DOHH2 (cell line): ENCODE results near the gene DGCR6.
"Not testable (repeated sequence)": the region's sequence is repeated elsewhere in the genome, so short reads cannot be mapped to it uniquely, and the experiment has no call there.

Experiments
- H3F3A ChIP-seq: fragments of 200-600 bp; sonication (generic), shearing (Covaris generic); 2 replicates; pipeline ENCODE4 v1.6.0; 2016; ENCODE audit warnings: antibody characterized with exemption, mild to moderate bottlenecking; ENCODE audit not compliant: control insufficient read depth, insufficient read depth
- H3K27ac ChIP-seq: fragments of 200-600 bp; sonication (generic); 2 replicates; pipeline ENCODE4 v1.5.1; 2014; ENCODE audit warnings: low read depth, mild to moderate bottlenecking, low read length, moderate library complexity
- H3K27me3 ChIP-seq: fragments of 200-600 bp; sonication (generic); 2 replicates; pipeline ENCODE4 v1.6.1; 2014; ENCODE audit warnings: mild to moderate bottlenecking, low read length, mixed read lengths; ENCODE audit not compliant: control insufficient read depth
- H3K36me3 ChIP-seq: fragments of 200-600 bp; sonication (generic); 2 replicates; pipeline ENCODE4 v1.6.1; 2014; ENCODE audit warnings: mild to moderate bottlenecking, low read length, moderate library complexity, mixed read lengths; ENCODE audit not compliant: control insufficient read depth
- H3K4me1 ChIP-seq: fragments of 200-600 bp; sonication (generic); 2 replicates; pipeline ENCODE4 v1.6.1; 2014; ENCODE audit warnings: mild to moderate bottlenecking, low read length, mixed read lengths; ENCODE audit not compliant: control insufficient read depth
- H3K4me2 ChIP-seq: fragments of 200-600 bp; sonication (generic); 2 replicates; pipeline ENCODE4 v1.6.0; 2014; ENCODE audit warnings: mild to moderate bottlenecking, low read length, moderate library complexity
- H3K4me3 ChIP-seq: fragments of 200-600 bp; sonication (generic); 2 replicates; pipeline ENCODE4 v1.5.1; 2014; ENCODE audit warnings: mild to moderate bottlenecking, low read length, mixed read lengths
- H3K79me2 ChIP-seq: fragments of 200-600 bp; sonication (generic); 2 replicates; pipeline ENCODE4 v1.6.1; 2014; ENCODE audit warnings: mild to moderate bottlenecking, low read length, mixed read lengths; ENCODE audit not compliant: control insufficient read depth
- H3K9me2 ChIP-seq: fragments of 200-600 bp; sonication (generic); replicated peaks from 2 replicates; pipeline ENCODE4 v1.6.1; 2014; ENCODE audit warnings: mild to moderate bottlenecking, low read length, mixed read lengths; ENCODE audit not compliant: control insufficient read depth
- H3K9me3 ChIP-seq: fragments of 200-600 bp; sonication (generic); 2 replicates; pipeline ENCODE4 v1.6.1; 2014; ENCODE audit warnings: antibody characterized with exemption, low read length, mixed read lengths; ENCODE audit not compliant: control insufficient read depth, insufficient read depth
- H4K20me1 ChIP-seq: fragments of 200-600 bp; sonication (generic); 2 replicates; pipeline ENCODE4 v1.6.0; 2014; ENCODE audit warnings: low read depth, mild to moderate bottlenecking, antibody characterized with exemption, low read length, moderate library complexity; ENCODE audit not compliant: control insufficient read depth, insufficient read depth
- EZH2phosphoT487 ChIP-seq: fragments of 200-600 bp; sonication (generic); IDR thresholded peaks from 2 replicates; pipeline ENCODE4 v1.6.1; 2017; ENCODE audit warnings: borderline replicate concordance, mild to moderate bottlenecking, antibody characterized with exemption, low read length, moderate library complexity, mixed read lengths
- TF ChIP-seq, protein P1 (sequence below): fragments of 200-600 bp; sonication (generic); IDR thresholded peaks from one replicate; pipeline ENCODE4 v1.5.1; 2014; ENCODE audit warnings: antibody characterized with exemption, mild to moderate bottlenecking, low read depth, low read length; ENCODE audit not compliant: poor library complexity, severe bottlenecking

Gene DGCR6

DNA sequence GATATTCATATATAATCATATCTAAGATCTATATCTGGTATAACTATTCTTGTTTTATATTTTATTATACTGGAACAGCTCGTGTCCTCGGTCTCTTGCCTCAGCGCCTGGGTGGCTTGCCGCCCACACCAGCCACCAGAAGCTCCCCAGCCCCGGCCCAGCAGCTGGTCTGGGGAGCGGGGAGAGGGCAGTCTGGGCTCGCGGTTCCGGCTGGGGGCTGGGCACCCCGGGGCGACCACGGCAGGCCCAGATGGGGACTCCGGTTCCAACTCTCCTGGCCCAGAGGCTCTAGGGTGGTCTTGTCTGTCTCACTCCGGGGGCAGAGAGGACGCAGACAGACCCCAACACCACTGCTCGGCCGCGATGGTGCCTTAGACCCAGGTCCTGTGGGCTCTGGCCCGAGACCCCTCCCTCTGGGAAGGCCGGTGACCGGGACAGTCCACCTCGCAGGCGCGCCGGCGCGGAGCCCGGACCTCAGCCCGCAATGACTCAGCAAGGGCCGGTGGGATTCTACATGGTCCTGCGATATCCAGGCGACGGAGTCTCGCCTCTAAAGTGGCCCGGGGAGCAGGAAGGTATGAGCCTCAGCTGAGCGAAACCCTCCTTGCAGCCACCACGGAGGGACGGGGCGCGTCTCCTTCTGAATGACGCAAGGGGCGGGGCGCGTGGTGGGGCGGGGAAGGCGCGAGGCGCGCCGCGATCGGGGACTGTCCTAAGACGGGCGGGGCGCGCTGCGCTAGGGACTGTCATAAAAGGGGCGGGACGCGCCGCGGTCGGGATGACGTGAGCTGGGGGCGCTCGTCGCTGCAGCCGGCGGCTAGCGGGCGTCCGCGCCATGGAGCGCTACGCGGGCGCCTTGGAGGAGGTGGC lies at the start of gene DGCR6:
Gene DGCR6, plus strand, starts transcription at position 781 of the 870 bp plus-strand sequence. Its CDS starts 55 bp downstream, at position 836.
- Histone ChIP-seq H3K9me3 (no peaks in the 10 kb centered on the region), H3F3A (no peaks in the 10 kb centered on the region), H3K4me3 (no peak within 1 kb of the TSS), H3K79me2 (no peaks in the 10 kb centered on the region), H3K36me3 (no peaks in the 10 kb centered on the region), H3K27ac (no peak within 1 kb of the TSS), H3K9me2 (no peaks in the 10 kb centered on the region), H3K4me2 (no peak within 1 kb of the TSS), H3K27me3 (no peaks in the 10 kb centered on the region), H3K4me1 (no peaks in the 10 kb centered on the region), H4K20me1 (no peaks in the 10 kb centered on the region)
- TF ChIP-seq EZH2phosphoT487 = no peak
- TF ChIP-seq, protein P1, sequence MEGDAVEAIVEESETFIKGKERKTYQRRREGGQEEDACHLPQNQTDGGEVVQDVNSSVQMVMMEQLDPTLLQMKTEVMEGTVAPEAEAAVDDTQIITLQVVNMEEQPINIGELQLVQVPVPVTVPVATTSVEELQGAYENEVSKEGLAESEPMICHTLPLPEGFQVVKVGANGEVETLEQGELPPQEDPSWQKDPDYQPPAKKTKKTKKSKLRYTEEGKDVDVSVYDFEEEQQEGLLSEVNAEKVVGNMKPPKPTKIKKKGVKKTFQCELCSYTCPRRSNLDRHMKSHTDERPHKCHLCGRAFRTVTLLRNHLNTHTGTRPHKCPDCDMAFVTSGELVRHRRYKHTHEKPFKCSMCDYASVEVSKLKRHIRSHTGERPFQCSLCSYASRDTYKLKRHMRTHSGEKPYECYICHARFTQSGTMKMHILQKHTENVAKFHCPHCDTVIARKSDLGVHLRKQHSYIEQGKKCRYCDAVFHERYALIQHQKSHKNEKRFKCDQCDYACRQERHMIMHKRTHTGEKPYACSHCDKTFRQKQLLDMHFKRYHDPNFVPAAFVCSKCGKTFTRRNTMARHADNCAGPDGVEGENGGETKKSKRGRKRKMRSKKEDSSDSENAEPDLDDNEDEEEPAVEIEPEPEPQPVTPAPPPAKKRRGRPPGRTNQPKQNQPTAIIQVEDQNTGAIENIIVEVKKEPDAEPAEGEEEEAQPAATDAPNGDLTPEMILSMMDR = no peak

DNA sequence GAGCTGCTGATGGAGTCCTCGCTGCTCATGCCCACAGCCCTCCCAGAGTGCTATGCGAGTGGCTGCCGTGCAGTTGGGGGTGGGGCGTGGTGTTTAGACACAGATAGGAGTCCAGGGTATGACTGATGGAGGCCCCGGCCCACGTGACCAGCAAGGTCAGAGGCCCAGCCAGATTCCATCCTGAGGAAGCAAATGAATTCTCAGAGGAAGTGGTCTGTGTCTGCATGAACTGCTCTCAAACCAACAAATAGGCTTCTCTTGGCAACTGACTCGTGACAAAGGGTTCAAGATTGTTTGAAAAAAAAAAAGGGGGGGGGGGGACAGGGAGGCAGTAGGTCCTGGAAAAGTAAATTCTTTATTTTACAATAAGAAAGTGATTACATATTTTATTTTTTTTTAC lies 46.8 kb upstream of the DGCR6 start:
- H3K27me3 ChIP-seq, H3K9me2 ChIP-seq, H3K4me3 ChIP-seq, H3K27ac ChIP-seq, H3K9me3 ChIP-seq, H3K79me2 ChIP-seq, H3F3A ChIP-seq, H3K4me1 ChIP-seq, H4K20me1 ChIP-seq, H3K4me2 ChIP-seq, H3K36me3 ChIP-seq: not testable (repeated sequence)

DNA sequence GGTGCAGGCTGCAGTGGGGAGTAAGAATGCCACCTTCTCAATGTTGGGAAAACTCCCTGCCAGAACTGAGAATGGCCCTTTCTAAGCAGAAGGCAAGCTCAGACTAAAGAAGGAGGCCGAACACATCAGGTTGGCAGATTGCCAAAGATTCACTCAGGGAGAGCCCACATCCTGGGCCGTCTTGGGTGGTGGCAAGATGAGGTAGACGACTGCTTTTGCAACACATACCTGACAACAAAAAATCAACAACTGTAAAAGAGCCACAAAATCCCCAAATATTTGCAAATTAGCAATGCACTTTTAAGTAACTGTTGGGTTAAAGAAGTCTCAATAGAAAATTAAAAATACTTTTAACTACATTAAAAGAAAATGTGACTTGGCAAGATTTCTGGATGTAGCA lies 24.9 kb upstream of the DGCR6 start:
- not testable (repeated sequence) for H3K9me2 ChIP-seq, H3K36me3 ChIP-seq, H3K79me2 ChIP-seq, H4K20me1 ChIP-seq, H3F3A ChIP-seq, H3K27me3 ChIP-seq, H3K9me3 ChIP-seq, H3K4me3 ChIP-seq, H3K4me1 ChIP-seq, H3K4me2 ChIP-seq, H3K27ac ChIP-seq

DNA sequence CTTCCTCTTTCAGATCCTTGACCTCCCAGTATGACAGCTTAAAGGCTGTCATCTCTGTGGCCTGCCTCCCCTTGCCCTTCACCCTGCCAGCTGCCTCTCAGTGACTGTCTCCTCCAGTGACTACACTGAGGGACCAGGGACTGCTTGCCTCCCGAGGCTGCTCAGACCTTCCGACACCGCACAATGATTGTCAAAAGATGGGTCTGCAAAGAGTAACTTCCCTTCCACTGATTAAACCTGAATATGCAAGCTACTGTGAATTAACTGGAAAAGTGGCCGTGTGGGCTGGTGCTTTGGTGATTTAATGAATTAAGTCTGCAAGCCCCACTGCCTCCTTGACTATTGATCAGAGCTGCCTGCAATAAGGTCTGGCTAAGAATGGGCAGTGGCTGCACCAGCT lies 21.7 kb upstream of the DGCR6 start:
- not testable (repeated sequence) for H3K4me3 ChIP-seq, H3K9me2 ChIP-seq, H4K20me1 ChIP-seq, H3K27ac ChIP-seq, H3K9me3 ChIP-seq, H3K4me2 ChIP-seq, H3K4me1 ChIP-seq, H3K27me3 ChIP-seq, H3K79me2 ChIP-seq, H3F3A ChIP-seq, H3K36me3 ChIP-seq

DNA sequence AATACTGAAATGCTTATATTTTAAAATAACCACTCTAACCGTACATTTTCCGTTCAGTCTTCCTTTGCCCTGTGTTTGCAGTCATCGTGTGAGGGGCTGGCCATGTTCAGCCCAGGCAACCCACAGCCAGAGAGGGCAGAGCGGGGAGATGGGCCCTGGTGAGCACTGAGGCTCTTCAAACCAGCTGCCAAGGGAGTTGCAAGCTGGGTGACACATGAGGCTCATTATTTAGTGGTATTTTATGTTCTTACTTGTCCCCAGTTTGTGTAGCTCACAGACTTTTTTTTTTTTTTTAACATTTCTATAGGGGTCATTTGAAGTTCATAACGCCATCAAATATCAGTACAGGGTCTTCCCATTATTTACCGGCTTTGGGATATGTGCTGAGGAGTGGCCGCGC lies 18.0 kb upstream of the DGCR6 start:
- H3K9me3 ChIP-seq = no peaks in the 10 kb centered on the region
- no peaks in the 10 kb centered on the region for H3K79me2 ChIP-seq
- H3F3A ChIP-seq = no peaks in the 10 kb centered on the region
- no peaks in the 10 kb centered on the region for H3K27me3 ChIP-seq
- no peaks in the 10 kb centered on the region for H3K9me2 ChIP-seq
- no peak for TF ChIP-seq EZH2phosphoT487
- TF ChIP-seq, protein P1 = no peak
- H3K4me1 ChIP-seq = no peaks in the 10 kb centered on the region
- H3K27ac ChIP-seq = no peak overlapping the region
- no peaks in the 10 kb centered on the region for H3K36me3 ChIP-seq
- no peaks in the 10 kb centered on the region for H4K20me1 ChIP-seq
- H3K4me2 ChIP-seq = no peak overlapping the region
- no peak overlapping the region for H3K4me3 ChIP-seq

DNA sequence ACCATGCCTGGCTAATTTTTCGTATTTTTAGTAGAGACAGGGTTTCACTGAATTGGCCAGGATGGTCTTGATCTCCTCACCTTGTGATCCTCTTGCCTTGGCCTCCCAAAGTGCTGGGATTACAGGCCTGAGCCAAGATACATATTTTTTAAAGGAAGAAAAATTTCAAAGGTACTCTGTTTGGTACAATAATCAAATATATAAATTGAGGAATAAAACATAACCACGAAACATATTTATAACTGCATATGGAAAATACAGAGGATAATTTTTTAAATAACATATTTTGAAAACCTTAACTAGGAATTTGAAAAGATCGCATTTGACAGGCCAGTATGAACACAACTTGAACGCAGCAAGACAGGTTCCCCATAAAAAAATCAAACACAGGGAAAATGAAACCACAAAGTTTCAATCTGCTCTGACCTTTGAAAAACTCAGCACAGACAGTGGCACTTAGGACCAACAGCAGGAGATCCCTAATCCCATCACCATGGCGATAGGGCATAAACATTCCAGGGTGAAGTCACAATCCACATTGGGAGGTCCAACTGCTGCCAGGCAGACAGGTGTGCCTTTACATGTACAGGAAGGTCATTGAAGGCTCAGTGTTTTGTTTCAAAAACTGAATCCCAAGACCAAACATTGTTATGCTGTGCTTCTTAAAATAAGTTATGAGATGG lies 15.5 kb upstream of the DGCR6 start:
- not testable (repeated sequence) for H3K9me3 ChIP-seq, H3K36me3 ChIP-seq, H3K4me2 ChIP-seq

More for the DNA sequence above, 15.5 kb upstream of the DGCR6 start:
- not testable (repeated sequence) for H3K9me2 ChIP-seq, H3K4me3 ChIP-seq, H3F3A ChIP-seq, H3K4me1 ChIP-seq, H4K20me1 ChIP-seq, H3K27me3 ChIP-seq, H3K27ac ChIP-seq, H3K79me2 ChIP-seq
